Measurements from ENCODE around the gene SLC9A8.

- TF ChIP-seq, protein P1, sequence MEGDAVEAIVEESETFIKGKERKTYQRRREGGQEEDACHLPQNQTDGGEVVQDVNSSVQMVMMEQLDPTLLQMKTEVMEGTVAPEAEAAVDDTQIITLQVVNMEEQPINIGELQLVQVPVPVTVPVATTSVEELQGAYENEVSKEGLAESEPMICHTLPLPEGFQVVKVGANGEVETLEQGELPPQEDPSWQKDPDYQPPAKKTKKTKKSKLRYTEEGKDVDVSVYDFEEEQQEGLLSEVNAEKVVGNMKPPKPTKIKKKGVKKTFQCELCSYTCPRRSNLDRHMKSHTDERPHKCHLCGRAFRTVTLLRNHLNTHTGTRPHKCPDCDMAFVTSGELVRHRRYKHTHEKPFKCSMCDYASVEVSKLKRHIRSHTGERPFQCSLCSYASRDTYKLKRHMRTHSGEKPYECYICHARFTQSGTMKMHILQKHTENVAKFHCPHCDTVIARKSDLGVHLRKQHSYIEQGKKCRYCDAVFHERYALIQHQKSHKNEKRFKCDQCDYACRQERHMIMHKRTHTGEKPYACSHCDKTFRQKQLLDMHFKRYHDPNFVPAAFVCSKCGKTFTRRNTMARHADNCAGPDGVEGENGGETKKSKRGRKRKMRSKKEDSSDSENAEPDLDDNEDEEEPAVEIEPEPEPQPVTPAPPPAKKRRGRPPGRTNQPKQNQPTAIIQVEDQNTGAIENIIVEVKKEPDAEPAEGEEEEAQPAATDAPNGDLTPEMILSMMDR (IDR thresholded peaks at IDR 0.05; ENCODE audit: insufficient read depth, low read depth, low read length), result no peak
- TF ChIP-seq EZH2 (IDR thresholded peaks at IDR 0.05; ENCODE audit: insufficient read depth, low read length), result no peak
Observed at GRCh38 chr20:49919461-49919860, 106.8 kb downstream of the SLC9A8 start.

Measured in astrocyte (in vitro differentiated cells and primary cell).